Mammary epithelial cell (primary cell): Measurements from ENCODE around the gene RARA.

Experiments
- CTCF ChIP-seq, 2 donors: IDR thresholded peaks in 1 of 2; conservative IDR thresholded peaks in 1 of 2; 2 replicates each; pipeline ENCODE4 v1.5.1; 2011 to 2012; ENCODE audit warnings: inconsistent platforms in 2 of 2, low read length in 2 of 2, mild to moderate bottlenecking in 2 of 2, control low read depth in 1 of 2, low read depth in 1 of 2; ENCODE audit not compliant: insufficient read depth in 1 of 2; ENCODE audit errors: extremely low read depth in 1 of 2
- EZH2 ChIP-seq: IDR thresholded peaks from 2 replicates; pipeline ENCODE4 v1.6.1; 2012; ENCODE audit warnings: low read length, inconsistent platforms, borderline replicate concordance

- TF ChIP-seq CTCF (conservative IDR thresholded peaks at IDR 0.05 in 1 of 2, IDR thresholded peaks at IDR 0.05 in 1 of 2; ENCODE audit: extremely low read depth in 1 of 2, insufficient read depth in 1 of 2, low read depth in 1 of 2, low read length in 2 of 2) (no peak), EZH2 (no peak)
These were observed 24.9 kb downstream of the RARA start for GRCh38 chr17:40333781-40334448.
